GM12892 (cell line): Measurements from ENCODE around the gene ASF1B.
A peak's percentile ranks its signal among the peaks of the same experiment; 100 is the strongest.
"Not testable (repeated sequence)": the region's sequence is repeated elsewhere in the genome, so short reads cannot be mapped to it uniquely, and the experiment has no call there.

ENCODE experiments used
- DNase-seq: peaks from one replicate; pipeline ENCODE4 v3.0.0; 2011; ENCODE audit not compliant: insufficient read length
- FAIRE-seq: peaks from 2 replicates; lab custom pipeline; 2011; peaks lifted over from hg19 to GRCh38; lab: Jason Lieb, UNC
- POLR2A ChIP-seq: IDR thresholded peaks from 2 replicates; pipeline ENCODE4 v1.6.1; 2011; ENCODE audit warnings: low read depth, low read length, control low read depth
- POLR2AphosphoS5 ChIP-seq: IDR thresholded peaks from 2 replicates; pipeline ENCODE4 v1.6.1; 2011; ENCODE audit warnings: low read depth, low read length, control low read depth
- TAF1 ChIP-seq: IDR thresholded peaks from 2 replicates; pipeline ENCODE4 v1.6.1; 2011; ENCODE audit warnings: low read depth, mild to moderate bottlenecking, control low read depth, low read length, borderline replicate concordance

Gene ASF1B

DNA sequence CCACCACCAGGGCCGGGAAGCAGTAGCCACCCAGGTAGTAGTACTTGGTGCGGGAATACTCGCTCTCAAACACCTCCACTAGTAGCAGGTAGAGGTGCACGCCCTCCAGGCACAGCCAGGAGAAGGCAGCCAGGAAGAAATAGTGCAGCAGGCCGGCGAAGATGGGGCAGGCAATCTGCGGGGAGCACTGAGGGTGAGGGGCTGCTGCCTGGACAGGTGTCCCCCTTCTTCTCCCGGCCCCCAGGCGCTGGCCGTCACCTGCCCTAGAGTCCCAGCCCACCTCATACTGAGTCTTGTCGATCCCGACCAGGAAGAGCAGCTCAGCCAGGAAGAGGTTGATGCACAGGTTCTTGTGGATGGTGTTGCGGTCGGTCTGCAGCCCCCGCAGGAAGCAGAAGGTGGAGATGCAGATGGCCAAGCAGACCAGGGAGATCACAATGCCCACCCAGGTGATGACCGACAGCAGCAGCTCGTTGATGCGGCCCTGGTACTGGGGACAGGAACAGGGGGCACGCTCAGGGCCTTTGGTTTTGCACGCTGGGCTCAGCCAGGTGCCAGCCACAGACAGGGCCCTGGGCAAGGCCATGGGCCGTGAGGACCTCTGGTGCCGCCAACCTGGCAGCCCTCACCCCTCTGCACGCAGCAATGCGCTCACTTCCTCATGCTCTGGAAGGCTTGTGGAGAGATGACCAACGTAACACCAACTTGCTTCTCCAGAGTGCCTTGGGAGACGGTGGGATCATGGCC lies 20.8 kb upstream of the ASF1B start:
- DNase-seq (no peak), FAIRE-seq (no peak)
- TF ChIP-seq POLR2AphosphoS5 (no peak), TAF1 (no peak), POLR2A (no peak)

DNA sequence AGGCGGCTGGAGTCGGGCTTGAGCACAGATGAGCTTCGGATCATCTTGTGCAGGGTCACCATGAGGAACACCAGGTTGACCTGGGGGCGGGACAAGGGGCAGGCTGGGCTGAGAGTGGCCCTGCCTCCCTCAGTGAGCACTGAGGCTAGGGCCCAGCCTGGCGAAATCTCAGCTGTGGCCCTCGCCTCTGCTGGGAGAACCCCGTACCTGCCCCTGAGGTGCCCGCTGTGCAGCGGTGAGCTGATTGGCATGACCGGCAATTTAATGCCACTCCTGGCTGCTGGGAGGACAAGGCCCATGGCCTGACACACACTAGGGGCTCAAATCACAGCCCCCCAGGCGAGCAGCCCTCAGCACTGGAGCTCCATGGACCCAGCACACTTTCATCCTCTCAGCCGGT lies 19.7 kb upstream of the ASF1B start:
- DNase-seq, result no peak
- no peak for TF ChIP-seq POLR2A
- no peak for TF ChIP-seq TAF1
- TF ChIP-seq POLR2AphosphoS5, result no peak
- no peak for FAIRE-seq

DNA sequence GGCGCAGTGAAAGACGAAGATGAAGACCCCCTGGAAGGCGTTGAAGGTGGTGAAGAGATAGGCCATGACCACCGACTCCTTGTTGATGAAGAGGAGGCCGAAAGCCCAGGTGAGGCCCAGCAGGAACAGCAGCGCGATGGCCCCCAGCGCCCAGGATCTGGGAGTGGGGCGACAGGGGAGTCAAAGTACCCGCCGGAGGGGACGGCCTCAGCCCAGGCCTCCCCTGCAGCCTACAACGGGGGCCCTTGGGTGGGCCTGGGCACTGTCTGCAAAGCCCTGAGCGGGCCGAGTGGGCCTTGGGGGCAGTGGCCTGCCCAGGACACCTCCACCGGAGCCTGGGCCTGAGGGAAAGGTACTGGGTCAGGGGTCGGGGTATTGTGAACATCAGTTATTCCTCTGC lies 19.0 kb upstream of the ASF1B start:
- no peak for TF ChIP-seq POLR2AphosphoS5
- TF ChIP-seq TAF1, result no peak
- TF ChIP-seq POLR2A, result no peak
- DNase-seq, result no peak
- no peak for FAIRE-seq

GRCh38 chr19:14152713-14153112 lies 16.3 kb upstream of the ASF1B start:
- no peak for FAIRE-seq
- TF ChIP-seq POLR2A, result no peak
- no peak for TF ChIP-seq POLR2AphosphoS5
- no peak for TF ChIP-seq TAF1
- DNase-seq, result no peak

DNA sequence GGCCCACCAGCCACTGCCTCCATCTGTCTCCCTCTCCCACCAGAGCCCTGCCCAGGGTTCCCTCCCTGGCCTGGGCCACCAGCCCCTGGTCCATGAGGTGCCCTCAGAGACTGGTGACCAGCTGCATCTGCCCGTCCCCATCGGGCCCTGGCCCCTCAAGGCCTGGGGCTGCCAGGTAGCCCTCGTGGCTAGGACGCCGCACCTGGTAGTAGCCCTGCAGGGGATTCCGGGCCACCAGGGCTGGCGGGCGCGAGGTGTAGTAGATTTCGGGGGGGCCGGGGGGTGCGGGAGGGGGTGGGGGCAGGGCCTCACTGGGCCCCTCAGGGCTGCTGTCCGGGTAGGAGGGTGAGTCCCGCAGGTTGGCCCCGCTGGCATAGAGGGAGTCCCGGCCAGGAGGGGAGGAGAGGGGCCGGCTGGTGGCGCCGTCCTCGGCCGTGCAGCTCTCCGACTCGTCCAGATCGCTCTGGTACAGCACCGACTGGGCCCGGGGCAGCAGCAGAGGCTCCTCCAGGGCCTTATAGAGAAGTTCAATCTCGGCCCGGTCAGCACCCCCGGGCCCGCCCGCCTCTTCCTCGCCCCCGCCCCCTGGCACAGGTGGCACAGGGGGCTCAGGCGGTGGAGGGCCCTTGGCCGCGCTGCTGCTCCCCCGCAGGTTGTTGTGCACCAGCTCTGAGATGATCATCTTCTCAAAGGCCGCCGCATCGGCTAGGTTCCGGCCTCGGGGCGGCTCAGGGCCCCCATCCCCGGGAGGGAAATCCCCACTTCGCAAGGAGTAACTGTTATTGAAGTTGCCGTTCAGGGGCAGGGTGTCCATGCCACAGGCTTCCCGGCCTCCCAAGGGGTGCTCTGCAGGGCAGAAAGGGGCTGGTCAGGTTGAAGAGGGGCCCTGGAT lies 14.6 kb upstream of the ASF1B start:
- FAIRE-seq (no peak), DNase-seq (no peak)
- TF ChIP-seq POLR2AphosphoS5, result no peak
- TF ChIP-seq TAF1, result no peak
- TF ChIP-seq POLR2A, result no peak

DNA sequence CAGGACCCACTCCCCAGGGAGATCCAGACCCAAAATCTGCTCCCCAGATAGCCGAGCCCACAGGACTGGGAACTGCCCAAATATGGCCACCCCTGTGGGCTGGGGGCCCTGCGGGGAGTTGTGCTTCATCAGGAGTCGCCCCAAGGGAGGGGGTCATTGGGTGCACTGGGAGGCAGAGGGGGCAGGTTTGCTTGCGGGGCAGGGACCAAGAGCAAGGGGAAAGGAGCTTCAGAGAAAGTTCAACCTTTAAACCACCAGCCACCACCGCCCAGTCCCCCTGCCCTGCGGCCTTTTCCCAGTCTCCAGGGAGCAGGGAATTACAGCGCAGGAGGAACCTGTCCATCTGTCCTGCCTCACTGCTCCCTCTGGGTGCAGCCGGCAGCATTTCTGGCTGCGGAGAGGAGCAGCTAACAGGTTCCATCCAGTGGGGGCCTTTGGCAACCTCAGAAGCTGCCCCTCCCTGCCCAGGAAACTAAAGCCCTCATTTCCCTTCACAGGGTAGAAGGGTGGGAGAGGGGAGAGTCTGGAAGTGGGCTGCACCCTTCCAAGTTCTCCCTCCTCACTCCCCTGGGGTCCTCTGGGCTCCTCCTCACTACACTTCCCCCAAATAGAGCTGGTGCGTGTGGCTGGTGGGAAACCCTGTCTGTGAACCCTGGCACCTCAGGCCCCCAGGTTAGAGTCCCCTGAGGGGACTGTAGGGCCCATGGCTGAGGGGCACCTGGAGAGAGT lies 13.8 kb upstream of the ASF1B start:
- FAIRE-seq (no peak), DNase-seq (peak; percentile 44)
- TF ChIP-seq POLR2A, result no peak
- TF ChIP-seq POLR2AphosphoS5, result no peak
- no peak for TF ChIP-seq TAF1

DNA sequence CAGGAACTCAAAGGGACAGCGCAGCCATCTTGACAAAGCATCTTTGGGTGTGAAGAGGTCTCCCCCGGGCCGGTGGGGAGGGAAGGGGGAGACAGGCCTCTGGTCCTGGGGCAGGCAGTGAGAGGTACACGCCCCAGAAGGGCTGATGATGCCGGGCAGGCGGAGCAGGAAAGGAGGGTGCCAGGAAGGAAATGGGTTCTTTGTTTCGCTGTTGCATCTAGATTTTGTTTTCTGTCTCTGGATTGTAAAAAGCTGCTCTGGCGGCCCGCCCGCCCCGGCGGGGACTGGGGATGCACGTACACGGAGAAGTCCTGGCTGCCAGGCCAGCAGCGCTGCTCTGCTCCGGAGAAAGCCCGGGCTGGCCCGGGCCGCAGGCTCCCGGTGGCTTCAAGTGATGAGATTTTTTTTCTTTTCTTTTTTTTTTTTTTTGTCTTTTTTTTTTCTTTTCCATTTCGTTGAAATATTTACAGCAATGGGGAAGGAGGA lies 13.2 kb upstream of the ASF1B start:
- TF ChIP-seq POLR2AphosphoS5 (no peak), TAF1 (no peak), POLR2A (no peak)
- DNase-seq (peak; percentile 68), FAIRE-seq (no peak)

GRCh38 chr19:14148751-14149410 lies 12.5 kb upstream of the ASF1B start:
- FAIRE-seq, result peak; percentile 75
- TF ChIP-seq TAF1 (no peak), POLR2A (no peak), POLR2AphosphoS5 (no peak)
- peak; percentile 21 for DNase-seq

DNA sequence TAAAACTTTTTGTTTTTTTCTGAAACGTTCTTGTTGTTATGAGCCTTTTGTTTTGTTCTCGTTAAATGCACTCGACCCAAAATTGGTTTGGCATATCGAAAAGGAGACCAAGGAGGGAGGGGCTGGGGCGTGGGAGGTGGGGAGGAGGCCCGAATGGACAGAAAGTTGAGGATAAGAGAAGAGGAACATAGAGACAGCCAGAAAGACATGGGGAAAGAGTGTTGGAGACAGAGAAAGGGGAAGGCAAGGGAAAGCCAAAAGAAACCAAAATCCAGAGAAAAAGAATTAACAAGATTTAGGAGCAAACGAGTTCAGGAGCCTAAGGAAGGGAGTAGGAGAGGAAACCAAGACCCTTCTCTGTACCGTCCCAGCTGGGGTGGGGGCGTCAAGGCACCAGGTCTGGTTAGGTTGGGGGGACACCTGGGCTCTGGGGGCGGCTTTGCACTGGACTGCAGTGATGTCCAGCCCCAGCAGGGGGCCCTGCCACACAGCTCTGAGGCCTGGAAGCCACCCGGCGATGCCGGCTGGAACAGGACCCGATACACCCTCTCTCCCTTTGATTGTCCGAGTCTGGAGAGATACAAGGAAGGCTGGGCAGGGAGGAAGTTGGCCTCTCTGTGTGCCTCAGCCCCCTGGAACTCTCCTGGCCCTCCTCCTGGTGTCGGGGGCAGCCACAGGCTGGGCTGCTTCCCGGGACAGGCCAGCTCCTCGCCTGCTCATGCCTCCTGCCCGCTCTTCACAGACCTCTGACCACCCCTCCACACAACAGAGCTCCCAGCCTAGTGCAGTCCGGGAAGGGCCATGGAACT lies 11.6 kb upstream of the ASF1B start:
- peak; percentile 65 for DNase-seq
- TF ChIP-seq TAF1 (no peak), POLR2A (no peak), POLR2AphosphoS5 (no peak)
- FAIRE-seq, result no peak

- no peak for TF ChIP-seq POLR2AphosphoS5
- TF ChIP-seq POLR2A, result no peak
- no peak for TF ChIP-seq TAF1
- FAIRE-seq (no peak), DNase-seq (no peak)
Observed at GRCh38 chr19:14146789-14147216, 10.4 kb upstream of the ASF1B start.

DNA sequence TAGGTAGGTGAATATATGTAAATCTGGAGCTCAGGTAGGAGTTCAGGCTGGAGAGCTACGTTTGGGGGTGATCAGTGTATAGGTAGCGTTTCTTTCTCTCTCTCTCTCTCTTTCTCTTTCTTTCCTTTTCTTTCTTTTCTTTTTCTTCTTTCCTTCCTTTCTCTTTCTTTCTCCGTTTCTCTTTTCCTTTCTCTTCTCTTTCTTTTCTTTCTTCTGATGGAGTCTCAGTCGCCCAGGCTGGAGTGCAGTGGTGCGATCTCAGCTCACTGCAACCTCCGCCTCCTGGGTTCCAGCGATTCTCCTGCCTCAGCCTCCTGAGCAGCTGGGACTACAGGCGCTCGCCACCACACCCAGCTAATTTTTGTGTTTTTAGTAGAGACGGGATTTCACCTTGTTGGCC lies 9.8 kb upstream of the ASF1B start:
- FAIRE-seq, DNase-seq: not testable (repeated sequence)
